Central memory CD8-positive, alpha-beta T cell (primary cell): ENCODE data around the gene ASCL4.

Source experiments
- ATAC-seq: fragments of 150-1000 bp; cut with Tn5 transposase; replicated peaks from 2 replicates; pipeline ENCODE4 v1.10.0; 2022; ENCODE audit warnings: mild to moderate bottlenecking, moderate FRiP score, moderate number of reproducible peaks; ENCODE audit not compliant: poor library complexity, severe bottlenecking; ENCODE audit errors: extremely low read depth
- DNase-seq, 2 donors: peaks; one replicate each; pipeline ENCODE4 v3.0.0; 2021; ENCODE audit warnings: low spot score in 2 of 2
- H3K27ac Mint-ChIP-seq: one replicate; pipeline ENCODE4 v1.8.0; 2022; ENCODE audit warnings: low read depth, mild to moderate bottlenecking, moderate library complexity, mixed read lengths
- H3K27me3 Mint-ChIP-seq: one replicate; pipeline ENCODE4 v1.8.0; 2022; ENCODE audit warnings: mixed read lengths
- H3K36me3 Mint-ChIP-seq: one replicate; pipeline ENCODE4 v1.8.0; 2022; ENCODE audit warnings: mild to moderate bottlenecking, moderate library complexity, mixed read lengths; ENCODE audit not compliant: insufficient read depth
- H3K4me1 Mint-ChIP-seq: one replicate; pipeline ENCODE4 v1.8.0; 2022; ENCODE audit warnings: mixed read lengths
- H3K4me3 Mint-ChIP-seq: one replicate; pipeline ENCODE4 v1.8.0; 2022; ENCODE audit warnings: mild to moderate bottlenecking, moderate library complexity, mixed read lengths
- H3K9me3 Mint-ChIP-seq: one replicate; pipeline ENCODE4 v1.8.0; 2022; ENCODE audit warnings: mixed read lengths

Gene ASCL4

GRCh38 chr12:107760809-107761501 lies 13.5 kb upstream of the ASCL4 start, which contains the start of gene PRDM4:
Gene PRDM4, minus strand, starts transcription at chr12:107761137. Its CDS starts 622 bp downstream, at chr12:107760515.
- no peaks in the 10 kb centered on the region for H3K9me3 Mint-ChIP-seq
- peaks cover 18% of the 10 kb centered on the region for H3K36me3 Mint-ChIP-seq
- ATAC-seq: peak; percentile 95
- H3K27me3 Mint-ChIP-seq: no peaks in the 10 kb centered on the region
- peak within 1 kb of the TSS; percentile 77 for H3K27ac Mint-ChIP-seq
- DNase-seq: peak; percentile 75 to 85
- H3K4me1 Mint-ChIP-seq: peaks cover 31% of the 10 kb centered on the region
- peak within 1 kb of the TSS; percentile 88 for H3K4me3 Mint-ChIP-seq

GRCh38 chr12:107761502-107761904 lies 13.0 kb upstream of the ASCL4 start:
- H3K27ac Mint-ChIP-seq: peak overlapping the region; percentile 77
- peaks cover 31% of the 10 kb centered on the region for H3K4me1 Mint-ChIP-seq
- no peaks in the 10 kb centered on the region for H3K9me3 Mint-ChIP-seq
- ATAC-seq (no peak), DNase-seq (no peak)
- H3K4me3 Mint-ChIP-seq: peak overlapping the region; percentile 88
- H3K36me3 Mint-ChIP-seq: peaks cover 12% of the 10 kb centered on the region
- no peaks in the 10 kb centered on the region for H3K27me3 Mint-ChIP-seq

GRCh38 chr12:107762874-107763273 lies 11.6 kb upstream of the ASCL4 start:
- no peaks in the 10 kb centered on the region for H3K27me3 Mint-ChIP-seq
- H3K36me3 Mint-ChIP-seq: peaks cover 7% of the 10 kb centered on the region

DNA sequence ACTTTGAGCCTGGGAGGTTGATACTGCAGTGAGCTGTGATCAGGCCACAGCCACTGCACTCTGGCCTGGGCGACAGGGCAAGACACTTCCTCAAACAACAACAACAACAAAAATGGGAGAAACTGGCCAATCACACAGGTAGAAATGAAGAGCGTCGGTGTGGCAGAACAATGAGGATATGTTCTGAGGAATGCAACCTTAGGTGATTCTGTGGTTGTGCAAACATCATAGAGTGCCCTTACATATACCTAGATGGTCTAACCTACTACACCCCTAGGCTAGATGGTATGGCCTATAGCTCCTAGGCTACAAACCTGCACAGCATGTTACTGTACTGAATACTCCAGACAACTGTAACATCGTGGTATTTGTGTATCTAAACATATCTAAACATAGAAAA lies 9.9 kb upstream of the ASCL4 start:
- no peak for DNase-seq
- Mint-ChIP-seq H3K4me3 (no peak overlapping the region), H3K27ac (no peak overlapping the region), H3K4me1 (peaks cover 17% of the 10 kb centered on the region), H3K36me3 (peaks cover 5% of the 10 kb centered on the region), H3K9me3 (no peaks in the 10 kb centered on the region), H3K27me3 (no peaks in the 10 kb centered on the region)
- ATAC-seq: no peak

More at GRCh38 chr12:107762874-107763273, 11.6 kb upstream of the ASCL4 start:
- ATAC-seq: no peak
- Mint-ChIP-seq H3K27ac (peak overlapping the region; percentile 77), H3K4me3 (no peak overlapping the region), H3K4me1 (peaks cover 31% of the 10 kb centered on the region), H3K9me3 (no peaks in the 10 kb centered on the region)
- DNase-seq: no peak

GRCh38 chr12:107765316-107765715 lies 9.2 kb upstream of the ASCL4 start:
- Mint-ChIP-seq H3K4me3 (no peak overlapping the region), H3K27me3 (peaks cover 5% of the 10 kb centered on the region), H3K27ac (no peak overlapping the region), H3K9me3 (no peaks in the 10 kb centered on the region), H3K36me3 (peaks cover 4% of the 10 kb centered on the region), H3K4me1 (peaks cover 10% of the 10 kb centered on the region)
- no peak for DNase-seq
- no peak for ATAC-seq

- H3K27me3 Mint-ChIP-seq: peaks cover 25% of the 10 kb centered on the region
- ATAC-seq: no peak
- no peak overlapping the region for H3K4me3 Mint-ChIP-seq
- no peak for DNase-seq
- no peak overlapping the region for H3K27ac Mint-ChIP-seq
- no peaks in the 10 kb centered on the region for H3K36me3 Mint-ChIP-seq
- H3K9me3 Mint-ChIP-seq: no peaks in the 10 kb centered on the region
- no peaks in the 10 kb centered on the region for H3K4me1 Mint-ChIP-seq
Observed at GRCh38 chr12:107767466-107767865, 7.0 kb upstream of the ASCL4 start.

- no peak for DNase-seq
- Mint-ChIP-seq H3K36me3 (peaks cover 2% of the 10 kb centered on the region), H3K4me1 (peaks cover 14% of the 10 kb centered on the region), H3K4me3 (peak overlapping the region; percentile 20), H3K27ac (no peak overlapping the region), H3K27me3 (peaks cover 94% of the 10 kb centered on the region), H3K9me3 (no peaks in the 10 kb centered on the region)
- ATAC-seq: peak; percentile 24
Observed at GRCh38 chr12:107775093-107775721, 703 bp downstream of the ASCL4 start.

DNA sequence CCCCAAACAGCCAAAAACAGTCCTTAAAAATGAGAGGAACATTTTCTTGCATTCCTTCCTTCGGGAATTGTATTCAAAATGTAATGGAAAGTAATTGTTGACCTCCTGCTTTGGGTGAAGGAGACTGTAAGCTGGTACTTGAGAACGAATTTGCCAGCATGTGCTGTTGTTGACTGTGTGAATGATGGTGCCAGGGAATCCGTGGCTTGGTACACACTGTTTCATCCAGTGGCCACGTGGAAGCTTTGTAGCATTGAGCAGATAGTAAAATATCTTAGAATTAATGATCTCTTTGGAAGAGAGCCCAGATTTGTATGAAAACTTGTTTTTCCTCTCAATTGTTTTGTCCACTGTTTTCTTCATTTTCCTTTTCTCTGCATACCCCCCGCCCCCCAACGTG lies 1.7 kb downstream of the ASCL4 start:
- Mint-ChIP-seq H3K27ac (no peak overlapping the region), H3K4me1 (peaks cover 14% of the 10 kb centered on the region), H3K9me3 (no peaks in the 10 kb centered on the region), H3K36me3 (peaks cover 2% of the 10 kb centered on the region), H3K27me3 (peaks cover 94% of the 10 kb centered on the region), H3K4me3 (no peak overlapping the region)
- DNase-seq: no peak
- no peak for ATAC-seq

DNA sequence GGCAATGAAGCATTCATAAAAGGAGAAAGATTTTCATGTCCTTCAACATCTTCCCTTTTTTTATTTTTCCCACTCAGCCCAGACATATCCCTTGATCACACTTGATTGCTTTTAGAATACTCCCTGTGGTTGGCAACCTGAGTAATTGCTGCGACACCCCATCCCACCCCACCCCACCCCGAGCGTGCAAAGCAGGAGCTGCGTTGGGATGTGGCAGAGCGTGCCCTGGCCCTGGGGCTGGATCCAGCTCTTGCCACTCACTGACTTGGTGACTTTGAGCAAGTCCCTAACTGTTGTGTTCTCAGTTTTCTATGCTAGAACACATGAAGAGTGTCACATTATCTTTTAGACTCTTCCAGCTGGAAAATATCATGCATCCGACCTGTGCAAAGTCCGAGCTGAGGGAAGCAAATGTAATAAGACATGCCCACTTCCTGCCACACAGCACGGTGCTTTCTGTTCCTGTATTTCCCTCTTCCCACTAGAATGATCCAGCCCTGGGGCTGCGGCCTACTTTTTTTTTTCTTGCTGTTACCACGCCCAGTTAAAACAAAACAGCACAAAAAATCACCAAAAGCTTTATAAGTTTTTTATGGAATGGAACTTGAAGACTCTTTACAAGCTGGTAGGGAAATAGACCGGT lies 4.0 kb downstream of the ASCL4 start:
- peaks cover 2% of the 10 kb centered on the region for H3K36me3 Mint-ChIP-seq
- peaks cover 14% of the 10 kb centered on the region for H3K4me1 Mint-ChIP-seq
- no peak overlapping the region for H3K27ac Mint-ChIP-seq
- H3K9me3 Mint-ChIP-seq: no peaks in the 10 kb centered on the region
- peaks cover 77% of the 10 kb centered on the region for H3K27me3 Mint-ChIP-seq
- H3K4me3 Mint-ChIP-seq: no peak overlapping the region
- DNase-seq (no peak), ATAC-seq (no peak)

DNA sequence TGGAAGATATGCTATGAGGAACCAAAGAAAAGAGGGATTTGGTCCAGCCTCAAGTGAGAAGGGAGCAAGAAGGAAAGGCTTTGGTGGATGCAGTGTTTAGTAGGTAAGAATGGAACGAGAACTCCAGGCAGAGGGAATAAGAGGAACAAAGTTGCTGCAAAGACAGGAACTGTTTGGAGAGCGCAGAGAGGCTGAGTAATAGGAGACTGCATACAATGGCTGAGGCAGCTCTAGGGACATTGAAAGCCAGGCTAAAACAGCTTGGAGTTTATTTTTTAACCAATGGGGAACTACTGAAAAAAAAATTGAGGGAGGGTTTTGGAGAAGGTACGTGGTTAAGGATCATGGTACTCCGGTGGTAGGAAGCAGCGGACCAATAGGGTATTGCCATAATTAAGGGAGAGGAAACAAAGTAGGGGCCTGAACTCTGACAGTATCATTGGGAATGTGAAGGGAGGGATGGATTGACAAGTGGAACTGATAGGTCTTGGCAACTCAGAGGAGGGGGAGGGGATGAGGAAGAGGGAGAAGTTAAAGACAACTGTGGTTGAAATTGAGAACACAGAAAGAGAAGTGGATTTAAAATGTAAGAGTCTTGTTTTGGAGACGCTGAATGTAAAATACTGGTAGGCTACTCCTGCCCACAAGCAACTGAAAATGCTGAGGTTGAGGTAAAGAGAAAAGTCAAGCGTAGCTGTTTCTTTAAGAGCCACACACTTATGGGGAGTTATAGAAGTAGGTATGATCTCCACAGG lies 4.8 kb downstream of the ASCL4 start:
- Mint-ChIP-seq H3K9me3 (no peaks in the 10 kb centered on the region), H3K36me3 (peaks cover 2% of the 10 kb centered on the region), H3K27me3 (peaks cover 69% of the 10 kb centered on the region), H3K4me1 (peaks cover 8% of the 10 kb centered on the region), H3K4me3 (no peak overlapping the region), H3K27ac (no peak overlapping the region)
- DNase-seq (no peak), ATAC-seq (no peak)

DNA sequence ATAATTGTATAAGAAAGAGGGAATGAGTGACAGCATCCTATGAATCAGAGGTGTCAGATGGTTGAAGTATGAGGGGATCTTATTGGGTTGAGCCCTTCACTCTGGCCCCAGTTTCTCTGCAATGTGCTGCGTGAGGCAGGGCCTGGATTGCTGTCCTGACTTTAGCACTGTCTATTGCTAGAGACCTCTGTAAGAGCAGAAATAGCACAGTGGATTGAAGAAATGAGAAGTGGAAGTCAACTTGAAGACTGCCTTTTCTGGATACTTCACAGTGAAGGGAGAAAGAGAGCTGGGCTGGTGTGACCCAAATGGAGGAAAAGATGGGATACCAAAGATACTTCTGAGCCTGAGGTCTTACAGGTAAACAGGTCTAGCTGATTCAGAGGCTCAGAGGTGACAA lies 5.8 kb downstream of the ASCL4 start:
- Mint-ChIP-seq H3K9me3 (no peaks in the 10 kb centered on the region), H3K4me3 (no peak overlapping the region), H3K27ac (no peak overlapping the region), H3K4me1 (no peaks in the 10 kb centered on the region), H3K36me3 (no peaks in the 10 kb centered on the region), H3K27me3 (peaks cover 60% of the 10 kb centered on the region)
- ATAC-seq (no peak), DNase-seq (no peak)

- no peak for DNase-seq
- Mint-ChIP-seq H3K27ac (no peak overlapping the region), H3K4me1 (no peaks in the 10 kb centered on the region), H3K9me3 (no peaks in the 10 kb centered on the region), H3K27me3 (peaks cover 45% of the 10 kb centered on the region), H3K36me3 (peaks cover 3% of the 10 kb centered on the region), H3K4me3 (no peak overlapping the region)
- ATAC-seq: no peak
Observed at GRCh38 chr12:107782067-107782466, 7.6 kb downstream of the ASCL4 start.
